ENCODE data around the gene STK31. TPM values are rescaled to one million over a fixed set of nuclear protein-coding genes. Genes with fewer than 3 reads are reported as not detected.
"Not testable (repeated sequence)": the region's sequence is repeated elsewhere in the genome, so short reads cannot be mapped to it uniquely, and the experiment has no call there.

The STK31 gene
- 0.07 and 0.45 TPM in 2 replicates for total RNA-seq (2014; rRNA removed; shearing (Covaris generic))

DNA sequence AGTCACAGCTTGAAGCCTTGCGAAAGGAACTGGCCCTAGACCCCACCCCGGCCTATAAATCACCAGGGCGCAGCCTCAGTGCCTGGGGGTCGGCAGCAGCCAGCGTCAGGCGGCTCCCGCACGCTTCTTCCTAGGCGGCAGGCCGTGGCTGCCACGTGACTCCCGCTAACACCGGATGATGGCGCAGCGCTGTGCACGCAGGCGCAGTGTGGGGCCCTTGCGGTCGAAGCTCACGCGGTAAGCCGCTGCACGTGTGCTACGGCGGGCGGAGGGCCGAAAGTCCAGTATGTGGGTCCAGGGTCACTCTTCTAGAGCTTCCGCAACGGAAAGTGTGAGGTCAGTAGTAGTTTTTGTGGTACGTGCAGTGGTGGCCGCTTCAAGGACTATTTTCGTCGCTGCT, at the start of gene STK31:
Gene STK31, plus strand, starts transcription at position 220 of the 400 bp plus-strand sequence. Its CDS starts 67 bp downstream, at position 287.
- no peak for DNase-seq (ENCODE audit: low spot score)

DNA sequence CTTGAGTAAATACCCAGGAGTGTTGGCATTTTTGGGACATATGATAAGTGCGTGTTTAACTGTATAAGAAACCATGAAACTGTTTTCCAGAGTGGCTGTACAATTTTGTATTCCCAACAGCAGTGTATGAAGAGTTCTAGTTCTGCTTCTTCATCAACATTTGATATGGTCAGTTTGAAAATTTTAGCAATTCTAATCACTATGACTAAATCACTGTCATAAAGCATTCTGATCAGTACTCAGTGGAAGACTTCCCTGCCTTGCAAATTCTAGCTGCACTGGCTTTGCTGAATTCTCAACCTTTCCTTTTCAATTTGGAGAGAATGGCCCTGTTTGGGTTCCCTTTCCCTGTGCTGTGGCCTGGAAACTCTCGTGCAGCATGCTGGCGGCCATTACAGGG, 48.6 kb upstream of the STK31 start:
- no peak for DNase-seq (ENCODE audit: low spot score)

DNA sequence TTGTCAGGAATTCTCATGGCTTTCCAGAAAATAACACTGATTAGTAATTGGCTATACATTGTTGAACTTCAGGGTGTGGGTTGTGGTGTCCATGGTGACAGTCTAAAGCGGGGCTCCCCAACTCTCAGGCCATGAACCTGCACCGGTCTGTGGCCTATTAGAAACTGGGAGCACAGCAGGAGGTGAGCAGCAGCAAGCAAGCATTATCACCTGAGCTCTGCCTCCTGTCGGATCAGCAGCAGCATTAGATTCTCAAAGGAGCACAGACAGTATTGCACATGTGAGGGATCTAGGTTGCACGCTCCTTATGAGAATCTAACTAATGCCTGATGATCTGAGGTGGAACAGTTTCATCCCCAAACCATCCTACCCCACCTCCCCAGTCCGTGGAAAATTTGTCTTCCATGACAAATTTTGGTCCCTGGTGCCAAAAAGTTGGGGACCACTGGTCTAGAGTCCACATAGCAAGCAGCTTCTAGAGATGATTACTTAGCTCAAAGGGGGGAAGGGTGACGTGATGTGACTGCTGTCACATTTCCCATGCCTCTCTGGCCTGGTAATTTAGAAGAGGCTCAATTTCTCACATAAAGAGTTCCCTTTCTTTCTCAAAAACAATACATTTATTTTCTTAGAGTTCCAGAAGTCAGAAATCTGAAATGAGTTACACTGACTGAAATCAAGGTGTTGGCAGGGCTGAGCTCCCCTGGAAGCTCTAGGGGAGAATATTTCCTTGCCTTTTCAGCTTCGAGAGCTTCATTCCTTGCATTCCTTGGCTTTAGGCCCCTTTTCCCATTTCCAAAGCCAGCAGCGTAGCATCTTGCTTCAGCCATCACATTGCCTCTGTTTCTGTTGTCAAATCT, 47.7 kb upstream of the STK31 start:
- DNase-seq (ENCODE audit: low spot score) = peak; percentile 31

GRCh38 chr7:23662984-23663313, 47.1 kb upstream of the STK31 start:
- no peak for DNase-seq (ENCODE audit: low spot score)

- DNase-seq (ENCODE audit: low spot score) = no peak
Observed at GRCh38 chr7:23664122-23664521, 45.9 kb upstream of the STK31 start.

- DNase-seq (ENCODE audit: low spot score) = no peak
Observed at GRCh38 chr7:23672033-23672432, 38.0 kb upstream of the STK31 start.

DNA sequence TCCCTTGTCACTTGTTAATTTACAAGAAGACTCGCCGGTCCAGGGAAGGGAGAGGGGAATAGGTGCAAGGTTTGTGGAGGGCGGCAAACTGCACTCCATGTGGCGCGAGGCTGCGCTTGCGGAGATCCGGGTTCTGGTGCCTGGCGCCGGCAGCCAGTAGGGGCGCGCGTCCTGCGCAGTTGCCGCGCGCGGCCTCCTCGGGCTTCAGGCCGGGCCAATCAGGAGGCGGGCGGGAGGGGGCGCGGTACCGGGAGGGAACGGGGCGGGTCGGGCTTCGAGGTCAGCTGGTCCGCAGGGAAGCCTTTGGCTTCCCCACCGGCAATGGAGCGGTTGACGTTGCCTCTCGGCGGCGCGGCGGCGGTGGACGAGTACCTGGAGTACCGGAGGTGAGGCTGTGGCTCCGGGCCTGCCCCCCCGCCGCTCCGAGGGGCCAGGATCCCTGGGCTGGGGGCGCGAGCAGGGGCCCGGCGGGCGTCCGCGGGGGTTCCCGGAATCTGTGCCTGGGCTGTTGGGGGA, 30.1 kb upstream of the STK31 start, which contains the start of gene FAM221A:
Gene FAM221A, plus strand, starts transcription at position 302 of the 516 bp plus-strand sequence. Its CDS starts 20 bp downstream, at position 322.
- DNase-seq (ENCODE audit: low spot score) = peak; percentile 68

DNA sequence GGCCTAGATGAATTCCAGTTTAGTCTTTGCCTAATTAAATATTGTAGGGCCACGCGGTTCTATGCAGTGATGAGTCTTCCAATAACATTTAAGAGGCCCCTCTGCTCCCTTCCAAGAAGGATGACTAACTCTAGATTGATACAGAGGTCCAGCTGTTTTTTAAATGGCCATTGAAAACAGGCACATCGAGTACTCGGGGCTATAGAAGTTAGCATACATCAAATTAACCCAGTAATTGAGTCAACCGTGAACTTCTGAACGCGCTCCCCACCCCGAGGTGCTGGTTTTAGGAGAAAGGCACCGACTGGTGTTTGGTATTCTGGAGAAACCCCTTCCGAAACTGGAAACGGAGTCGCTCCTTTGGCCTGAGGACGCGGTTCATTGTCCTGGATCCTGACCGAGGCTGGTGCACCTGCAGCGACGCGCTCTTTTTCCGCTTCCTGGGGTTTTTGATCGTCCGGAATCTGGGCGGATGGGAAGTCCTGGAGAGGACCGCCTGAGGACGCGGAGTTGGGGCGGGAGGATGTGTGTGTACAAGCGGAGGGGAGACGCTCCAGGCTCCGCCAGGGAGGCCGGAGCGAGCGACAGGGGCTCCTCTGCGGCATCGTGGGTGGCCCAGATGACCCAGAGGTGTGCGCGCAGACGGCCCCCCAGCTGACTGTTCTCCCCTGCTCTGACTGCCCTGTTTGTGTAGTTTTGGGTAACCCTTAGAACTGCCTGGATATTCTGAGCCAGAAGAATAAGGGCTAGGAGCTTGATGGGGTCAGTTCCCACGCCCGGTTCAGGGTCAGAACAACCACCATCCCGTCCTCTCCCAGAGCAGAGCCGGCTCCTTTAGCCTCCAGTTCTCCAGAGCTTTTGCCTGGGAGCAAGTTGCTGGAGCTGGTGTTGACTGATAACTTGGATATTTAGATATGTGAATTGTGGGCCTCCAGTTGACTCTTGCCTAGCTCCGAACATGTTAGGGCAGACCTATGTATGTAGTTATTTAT, 29.3 kb upstream of the STK31 start:
- peak; percentile 60 for DNase-seq (ENCODE audit: low spot score)

- not testable (repeated sequence) for DNase-seq (ENCODE audit: low spot score)
Observed at GRCh38 chr7:23684041-23684440, 26.0 kb upstream of the STK31 start.

DNA sequence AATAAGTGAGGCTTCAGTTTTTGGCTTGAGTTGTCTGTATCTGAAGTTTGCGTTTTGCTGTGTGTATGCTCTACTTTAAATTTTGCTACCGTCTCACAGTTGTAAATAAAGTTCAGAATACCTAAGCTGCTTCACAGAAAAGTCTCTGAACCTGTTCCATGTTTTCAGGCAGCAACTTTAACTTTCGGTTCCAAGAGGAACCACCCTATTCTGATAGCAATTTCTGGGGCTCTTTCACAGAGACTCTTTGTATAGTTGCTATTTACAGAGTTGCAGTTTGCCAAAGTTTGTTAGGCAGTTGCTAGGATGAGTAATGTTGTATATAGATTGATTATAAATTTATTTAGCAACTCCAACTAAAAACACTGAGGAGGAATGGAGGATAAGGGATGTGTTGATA, 24.3 kb upstream of the STK31 start:
- no peak for DNase-seq (ENCODE audit: low spot score)

DNA sequence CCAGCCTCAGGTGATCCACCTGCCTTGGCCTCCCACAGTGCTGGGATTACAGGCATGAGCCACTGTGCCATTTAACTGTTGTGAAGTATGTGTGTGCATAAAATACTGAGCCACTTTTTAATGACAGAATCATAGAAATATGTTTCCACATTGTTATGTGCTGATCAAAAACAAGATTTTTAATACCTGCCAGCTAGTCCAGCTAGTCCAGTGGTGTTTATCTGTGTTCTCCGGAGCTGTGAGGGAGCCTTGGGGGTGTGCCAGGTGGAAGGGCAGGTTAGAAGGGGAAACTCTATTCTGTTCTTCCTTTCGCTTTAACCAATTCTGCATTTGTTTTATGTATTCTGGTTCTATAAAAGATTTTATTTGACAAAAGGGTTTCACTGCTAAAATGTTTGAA, 23.0 kb upstream of the STK31 start:
- DNase-seq (ENCODE audit: low spot score) = no peak

- DNase-seq (ENCODE audit: low spot score) = no peak
Observed at GRCh38 chr7:23689165-23689564, 20.9 kb upstream of the STK31 start.

- DNase-seq (ENCODE audit: low spot score) = no peak
Observed at GRCh38 chr7:23691320-23691719, 18.7 kb upstream of the STK31 start.

DNA sequence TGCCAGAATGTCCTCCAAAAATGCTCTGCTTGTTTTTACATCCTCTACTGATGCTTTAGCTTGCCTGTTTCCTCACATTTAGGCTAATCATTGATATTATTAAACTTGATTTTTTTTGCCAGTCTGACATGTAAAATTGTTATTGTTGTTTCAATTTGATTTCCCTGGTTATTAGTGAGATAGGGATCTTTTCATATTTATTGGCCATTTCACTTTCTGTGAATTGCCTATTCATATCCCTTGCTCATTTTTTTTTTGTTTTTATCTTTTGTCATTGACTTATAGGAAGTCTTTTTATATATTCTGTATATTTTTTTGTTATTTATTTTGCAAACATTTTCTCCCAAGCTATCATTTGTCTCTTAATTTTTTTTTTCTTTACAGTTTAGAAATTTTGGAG, 16.8 kb upstream of the STK31 start:
- no peak for DNase-seq (ENCODE audit: low spot score)

- peak; percentile 75 for DNase-seq (ENCODE audit: low spot score)
Observed at GRCh38 chr7:23696916-23697441, 13.0 kb upstream of the STK31 start.

DNA sequence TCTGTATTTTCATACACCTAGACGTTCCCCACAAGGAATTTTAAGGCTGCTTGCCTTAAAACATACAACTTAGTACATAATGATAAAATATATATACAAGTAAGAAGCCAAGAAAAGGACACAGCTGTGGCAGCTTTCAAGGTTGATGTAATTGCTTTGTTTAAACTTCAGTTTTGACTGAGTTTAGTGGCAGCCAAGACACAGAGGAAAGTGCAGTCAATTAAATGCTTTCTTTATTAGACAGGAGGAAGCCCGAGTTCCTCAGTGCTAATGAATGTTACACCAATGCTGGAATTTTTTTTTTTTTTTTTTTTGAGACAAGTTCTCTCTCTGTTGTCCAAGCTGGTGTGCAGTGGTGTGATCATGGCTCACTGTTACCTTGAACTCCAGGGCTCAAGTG, 11.2 kb upstream of the STK31 start:
- DNase-seq (ENCODE audit: low spot score) = no peak

DNA sequence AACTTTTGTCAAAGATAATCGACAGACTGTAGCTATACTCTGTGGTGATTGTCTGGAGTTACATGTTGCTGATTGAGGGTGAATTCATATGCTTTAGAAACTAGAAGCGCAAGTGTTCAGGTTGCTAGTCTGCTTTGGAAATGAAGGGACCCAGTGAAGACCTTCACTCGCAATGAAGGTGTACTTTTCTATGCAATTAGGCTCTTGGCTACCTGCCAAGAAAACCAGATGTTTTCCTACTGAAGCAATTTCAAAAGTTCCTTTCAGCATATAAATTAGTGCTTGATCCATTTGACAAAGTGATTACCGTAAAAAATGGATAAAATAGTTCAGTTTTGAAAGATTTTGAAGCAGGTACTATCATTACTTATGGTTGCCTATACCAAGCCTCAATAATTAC, 10.0 kb upstream of the STK31 start:
- no peak for DNase-seq (ENCODE audit: low spot score)

DNA sequence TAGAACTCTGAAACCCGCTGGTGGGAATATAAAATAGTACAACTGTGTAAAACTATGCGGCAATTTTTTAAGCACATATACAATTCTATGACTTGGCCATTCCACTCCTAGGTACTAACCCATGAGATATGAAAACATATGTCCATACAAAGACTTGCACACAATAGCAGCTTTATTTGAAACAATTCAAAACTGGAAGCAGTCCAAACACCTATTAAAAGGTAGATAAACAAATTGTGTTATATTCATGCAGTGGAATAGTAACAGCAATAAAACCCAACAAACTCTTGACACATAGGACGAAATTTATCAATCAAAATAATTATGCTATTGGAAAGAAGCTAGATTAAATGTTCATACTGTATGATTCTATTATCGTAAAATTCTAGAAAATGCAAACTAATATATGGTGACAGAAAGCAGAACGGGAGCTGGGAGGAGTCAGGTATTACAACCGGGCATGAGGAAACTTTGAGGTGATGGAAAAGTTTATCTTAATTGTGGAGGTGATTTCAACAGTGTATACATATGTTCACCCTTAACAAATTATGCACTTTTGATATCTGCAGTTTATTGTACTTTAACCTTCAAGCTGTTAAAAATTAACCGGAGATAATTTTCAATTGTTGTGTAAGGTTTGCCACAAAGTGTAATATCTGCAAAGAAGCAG, 803 bp upstream of the STK31 start:
- DNase-seq (ENCODE audit: low spot score) = no peak

- DNase-seq (ENCODE audit: low spot score) = peak; percentile 77
Observed at GRCh38 chr7:23712368-23713284, 2.6 kb downstream of the STK31 start.
